CD4-positive, alpha-beta T cell (primary cell): ENCODE results near the gene POT1. TPM values are rescaled to one million over a fixed set of nuclear protein-coding genes. Genes with fewer than 3 reads are reported as not detected.

Source experiments
- ATAC-seq: fragments of 200-7000 bp; cut with Tn5 transposase; one replicate; pipeline ENCODE4 v1.10.0; 2022; ENCODE audit warnings: mild to moderate bottlenecking; ENCODE audit not compliant: poor library complexity
- CTCF ChIA-PET: fragments of 350-600 bp; sonication (Branson Sonifier 250); formaldehyde crosslinking; loops from one replicate; lab custom pipeline; 2021; ENCODE audit warnings: antibody characterized with exemption, inconsistent platforms; lab: Charles Lee
- POLR2A ChIA-PET: fragments of 350-600 bp; sonication (Branson Sonifier 250); formaldehyde crosslinking; loops from one replicate; lab custom pipeline; 2021; ENCODE audit warnings: antibody characterized with exemption, inconsistent platforms; lab: Charles Lee
- DNase-seq, 14 experiments: peaks; one replicate each; pipeline ENCODE4 v3.0.0-alpha.2; 2013 to 2020; ENCODE audit warnings: mixed read lengths in 2 of 14
- H3K27ac ChIP-seq, 2 donors: one replicate each; pipeline versions ENCODE4 v1.5.1 to v1.7.0; 2013; ENCODE audit warnings: low read length in 2 of 2, low read depth in 1 of 2, mild to moderate bottlenecking in 1 of 2
- H3K27me3 ChIP-seq, 2 experiments: 1 replicate in 1 of 2; 2 replicates in 1 of 2; pipeline versions ENCODE4 v1.6.1 to v1.7.0; 2013; ENCODE audit warnings: low read length in 2 of 2, control low read depth in 1 of 2, mild to moderate bottlenecking in 1 of 2, moderate library complexity in 1 of 2; ENCODE audit not compliant: insufficient read depth in 2 of 2, control insufficient read depth in 1 of 2
- H3K36me3 ChIP-seq: one replicate; pipeline ENCODE4 v1.6.1; 2013; ENCODE audit warnings: low read length, control low read depth; ENCODE audit not compliant: insufficient read depth
- H3K4me1 ChIP-seq: one replicate; pipeline ENCODE4 v1.6.1; 2013; ENCODE audit warnings: low read length, control low read depth; ENCODE audit not compliant: insufficient read depth
- H3K4me3 ChIP-seq: one replicate; pipeline ENCODE4 v1.5.1; 2013; ENCODE audit warnings: mild to moderate bottlenecking, low read length, moderate library complexity
- H3K9me3 ChIP-seq, 2 experiments: 1 replicate in 1 of 2; 2 replicates in 1 of 2; pipeline versions ENCODE4 v1.6.1 to v1.7.0; 2013; ENCODE audit warnings: low read length in 2 of 2, mild to moderate bottlenecking in 2 of 2, control low read depth in 1 of 2, moderate library complexity in 1 of 2; ENCODE audit not compliant: control insufficient read depth in 1 of 2, insufficient read depth in 1 of 2
- H3K27ac Mint-ChIP-seq: one replicate; pipeline ENCODE4 v1.8.0; 2020; ENCODE audit warnings: mixed read lengths
- H3K27me3 Mint-ChIP-seq: one replicate; pipeline ENCODE4 v1.8.0; 2021; ENCODE audit warnings: mixed read lengths
- H3K36me3 Mint-ChIP-seq: one replicate; pipeline ENCODE4 v1.8.0; 2021; ENCODE audit warnings: low read depth, mixed read lengths
- H3K4me1 Mint-ChIP-seq: one replicate; pipeline ENCODE4 v1.8.0; 2021; ENCODE audit warnings: low read depth, mixed read lengths
- H3K4me3 Mint-ChIP-seq: one replicate; pipeline ENCODE4 v1.8.0; 2020; ENCODE audit warnings: mild to moderate bottlenecking, mixed read lengths
- H3K9me3 Mint-ChIP-seq: one replicate; pipeline ENCODE4 v1.8.0; 2020; ENCODE audit warnings: mixed read lengths
- intact Hi-C, 2 experiments: fragments of 100-400 bp; cut with DNase I in 1 of 2; cut with micrococcal nuclease in 1 of 2; formaldehyde crosslinking; loops; one replicate each; pipeline versions ENCODE4 v1.15.1 to v1.9.0; 2023 to 2025; cut with DNase I, micrococcal nuclease
- total RNA-seq, 174 experiments: library from RNA in 2 of 174; stranded (reverse) in 2 of 174; gene quantifications; one replicate each; pipeline ENCODE4 v1.2.3 and lab custom pipeline; 2021 to 2026
- TF ChIP-seq, protein P1 (sequence below): fragments of 200-600 bp; IDR thresholded peaks from one replicate; pipeline ENCODE4 v1.8.0; 2022; ENCODE audit warnings: antibody characterized with exemption, mild to moderate bottlenecking

Gene POT1
- total RNA-seq, 2 experiments from 2014 or later = 8.0 to 8.3 TPM

DNA sequence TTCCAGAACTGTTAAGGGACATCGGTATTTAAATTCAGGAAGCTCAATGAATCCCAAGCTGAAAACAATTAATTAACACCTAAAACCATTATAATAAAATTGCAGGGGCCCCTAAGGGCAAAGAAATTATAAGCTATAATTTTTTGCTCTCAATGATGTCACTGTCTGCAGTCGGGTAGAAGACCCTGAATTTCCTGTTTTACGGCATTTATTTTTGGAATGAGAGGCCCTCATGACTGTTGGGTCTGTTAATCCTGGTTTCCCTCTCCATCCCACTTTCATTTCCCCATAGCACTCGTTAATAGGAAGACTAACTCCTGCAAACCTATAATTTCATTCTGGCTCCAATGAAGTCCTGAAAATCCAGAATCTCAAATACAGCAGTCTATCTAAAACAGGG lies 138.2 kb downstream of the POT1 start:
- no peak for DNase-seq
- H3K4me1 Mint-ChIP-seq = no peaks in the 10 kb centered on the region
- ChIA-PET CTCF (no interaction called here), POLR2A (no interaction called here)
- no peak overlapping the region for H3K27ac Mint-ChIP-seq
- H3K27ac ChIP-seq = no peak overlapping the region
- H3K27me3 Mint-ChIP-seq = peaks cover 38% of the 10 kb centered on the region
- no peaks in the 10 kb centered on the region for H3K4me1 ChIP-seq
- TF ChIP-seq, protein P1, sequence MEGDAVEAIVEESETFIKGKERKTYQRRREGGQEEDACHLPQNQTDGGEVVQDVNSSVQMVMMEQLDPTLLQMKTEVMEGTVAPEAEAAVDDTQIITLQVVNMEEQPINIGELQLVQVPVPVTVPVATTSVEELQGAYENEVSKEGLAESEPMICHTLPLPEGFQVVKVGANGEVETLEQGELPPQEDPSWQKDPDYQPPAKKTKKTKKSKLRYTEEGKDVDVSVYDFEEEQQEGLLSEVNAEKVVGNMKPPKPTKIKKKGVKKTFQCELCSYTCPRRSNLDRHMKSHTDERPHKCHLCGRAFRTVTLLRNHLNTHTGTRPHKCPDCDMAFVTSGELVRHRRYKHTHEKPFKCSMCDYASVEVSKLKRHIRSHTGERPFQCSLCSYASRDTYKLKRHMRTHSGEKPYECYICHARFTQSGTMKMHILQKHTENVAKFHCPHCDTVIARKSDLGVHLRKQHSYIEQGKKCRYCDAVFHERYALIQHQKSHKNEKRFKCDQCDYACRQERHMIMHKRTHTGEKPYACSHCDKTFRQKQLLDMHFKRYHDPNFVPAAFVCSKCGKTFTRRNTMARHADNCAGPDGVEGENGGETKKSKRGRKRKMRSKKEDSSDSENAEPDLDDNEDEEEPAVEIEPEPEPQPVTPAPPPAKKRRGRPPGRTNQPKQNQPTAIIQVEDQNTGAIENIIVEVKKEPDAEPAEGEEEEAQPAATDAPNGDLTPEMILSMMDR = no peak
- no peaks in the 10 kb centered on the region for H3K9me3 Mint-ChIP-seq
- no peaks in the 10 kb centered on the region for H3K36me3 Mint-ChIP-seq
- no peak overlapping the region for H3K4me3 Mint-ChIP-seq
- H3K36me3 ChIP-seq = no peaks in the 10 kb centered on the region
- H3K9me3 ChIP-seq = no peaks in the 10 kb centered on the region
- no peak overlapping the region for H3K4me3 ChIP-seq
- ATAC-seq = no peak
- no peaks in the 10 kb centered on the region for H3K27me3 ChIP-seq
- intact Hi-C loops = no loop called here

DNA sequence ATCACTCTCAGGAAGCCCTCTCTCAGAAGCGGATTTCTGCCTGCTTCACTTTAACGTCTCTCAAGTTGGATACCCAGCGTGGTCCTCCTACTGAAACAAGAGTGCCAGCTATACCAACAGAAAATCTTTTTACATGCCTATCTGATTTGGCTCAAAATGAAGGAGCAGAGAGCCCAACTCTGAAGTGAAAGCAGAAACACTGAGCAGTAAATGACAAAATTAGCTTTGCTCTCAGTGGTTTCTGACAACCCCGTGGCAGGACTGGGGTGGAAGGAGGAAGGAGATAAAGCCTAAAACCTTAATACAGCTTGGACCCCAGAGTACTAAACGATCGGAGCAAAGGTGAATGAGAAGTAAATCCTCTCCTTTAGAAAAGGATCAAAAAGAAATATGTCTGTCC lies 139.0 kb downstream of the POT1 start:
- no peaks in the 10 kb centered on the region for H3K9me3 ChIP-seq
- Mint-ChIP-seq H3K4me3 (no peak overlapping the region), H3K36me3 (no peaks in the 10 kb centered on the region), H3K9me3 (no peaks in the 10 kb centered on the region), H3K4me1 (no peaks in the 10 kb centered on the region), H3K27me3 (peaks cover 44% of the 10 kb centered on the region), H3K27ac (no peak overlapping the region)
- TF ChIP-seq, protein P1 = no peak
- no peak overlapping the region for H3K27ac ChIP-seq
- ATAC-seq (no peak), DNase-seq (no peak)
- H3K36me3 ChIP-seq = no peaks in the 10 kb centered on the region
- H3K27me3 ChIP-seq = no peaks in the 10 kb centered on the region
- H3K4me3 ChIP-seq = no peak overlapping the region
- H3K4me1 ChIP-seq = no peaks in the 10 kb centered on the region
- intact Hi-C loops = no loop called here
- CTCF ChIA-PET = no interaction called here
- POLR2A ChIA-PET = no interaction called here

DNA sequence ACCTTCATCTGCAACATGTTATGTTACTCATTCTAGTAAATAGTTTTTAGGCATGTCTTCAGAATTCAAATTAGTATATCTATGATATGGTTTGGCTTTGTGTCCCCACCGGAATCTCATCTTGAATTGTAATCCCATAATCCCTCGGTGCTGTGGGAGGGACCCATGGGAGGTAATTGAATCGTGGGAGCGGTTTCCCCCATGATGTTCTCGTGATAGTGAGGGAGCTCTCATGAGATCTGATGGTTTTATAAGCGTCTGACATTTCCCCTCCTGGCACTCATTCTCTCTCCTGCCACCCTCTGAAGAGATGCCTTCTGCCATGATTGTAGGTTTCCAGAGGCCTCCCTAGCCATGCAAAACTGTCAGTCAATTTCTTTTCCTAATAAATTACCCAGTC lies 143.6 kb downstream of the POT1 start:
- TF ChIP-seq, protein P1 = no peak
- intact Hi-C loops = no loop called here
- Mint-ChIP-seq H3K4me1 (no peaks in the 10 kb centered on the region), H3K36me3 (no peaks in the 10 kb centered on the region), H3K4me3 (no peak overlapping the region), H3K27me3 (peaks cover 22% of the 10 kb centered on the region), H3K27ac (no peak overlapping the region), H3K9me3 (no peaks in the 10 kb centered on the region)
- Histone ChIP-seq H3K27ac (no peak overlapping the region), H3K36me3 (no peaks in the 10 kb centered on the region), H3K4me3 (no peak overlapping the region), H3K9me3 (no peaks in the 10 kb centered on the region), H3K4me1 (no peaks in the 10 kb centered on the region), H3K27me3 (no peaks in the 10 kb centered on the region)
- CTCF ChIA-PET = no interaction called here
- no peak for DNase-seq
- POLR2A ChIA-PET = no interaction called here
- no peak for ATAC-seq
